Measurements from ENCODE around the gene USP10. TPM values are rescaled to one million over a fixed set of nuclear protein-coding genes. Genes with fewer than 3 reads are reported as not detected.
A peak's percentile ranks its signal among the peaks of the same experiment; 100 is the strongest.

Gene USP10
- total and polyA plus RNA-seq, 2 donors (not counting 1 experiment from before 2014, with no cell fraction given), result 48.9 to 134 TPM

- Histone ChIP-seq H3K27ac (ENCODE audit: low read length in 2 of 2) (no peak overlapping the region), H2AFZ (ENCODE audit: insufficient read depth, low read depth, low read length, poor library complexity, severe bottlenecking) (no peak overlapping the region), H4K20me1 (ENCODE audit: control insufficient read depth, insufficient read depth, low read length, poor library complexity, severe bottlenecking) (peaks cover 64% of the 10 kb centered on the region), H3K36me3 (replicated peaks in 1 of 2; ENCODE audit: control extremely low read depth in 1 of 2, control insufficient read depth in 1 of 2, extremely low read depth in 1 of 2, insufficient read depth in 2 of 2, low read length in 1 of 2) (peaks cover 10 to 74% of the 10 kb centered on the region in 2 experiments), H3K79me2 (ENCODE audit: control insufficient read depth, insufficient read depth, low read length) (peaks cover 62% of the 10 kb centered on the region), H3K9ac (ENCODE audit: low read length) (no peak overlapping the region), H3K27me3 (replicated peaks in 1 of 4; ENCODE audit: control extremely low read depth in 1 of 4, control insufficient read depth in 3 of 4, insufficient read depth in 4 of 4, low read length in 3 of 4) (no peaks in the 10 kb centered on the region), H3K4me1 (ENCODE audit: control insufficient read depth in 2 of 2, insufficient read depth in 2 of 2, low read length in 2 of 2) (peaks cover 19 to 27% of the 10 kb centered on the region in 2 donors), H3K4me2 (replicated peaks; ENCODE audit: low read depth, low read length, poor library complexity, severe bottlenecking) (peak overlapping the region; percentile 53), H3K9me3 (ENCODE audit: control extremely low read depth in 1 of 3, control insufficient read depth in 2 of 3, insufficient read depth in 1 of 3, low read length in 2 of 3) (peaks cover 0 to 9% (median 0%) of the 10 kb centered on the region in 3 donors), H3K4me3 (ENCODE audit: control extremely low read depth in 1 of 5, extremely low read depth in 1 of 5, insufficient read depth in 1 of 5, low read depth in 2 of 5, low read length in 4 of 5) (no peak overlapping the region)
- Mint-ChIP-seq H3K9me3 (ENCODE audit: insufficient read depth) (no peaks in the 10 kb centered on the region), H3K27ac (peak overlapping the region; percentile 37), H3K27me3 (no peaks in the 10 kb centered on the region), H3K4me3 (no peak overlapping the region), H3K4me1 (peaks cover 33% of the 10 kb centered on the region)
- ChIA-PET CTCF (interaction anchor here (0.9 to 1.7 kb wide), 2 partner anchors 69 to 81 kb away, joined by 4 to 7 read pairs; no protein-coding TSS in a partner anchor), POLR2A (interaction anchor here (0.9 kb wide), 1 partner anchor 9 kb away, joined by 4 read pairs; the partner anchor contains the start of gene KLHL36)
- no peak for ATAC-seq (ENCODE audit: low read depth)
- no peak for TF ChIP-seq EZH2 (IDR thresholded peaks at IDR 0.05; ENCODE audit: borderline replicate concordance, insufficient read depth, low read depth, low read length, poor library complexity, severe bottlenecking)
- TF ChIP-seq CTCF (IDR thresholded peaks at IDR 0.05), result no peak
- intact Hi-C loops (cut with micrococcal nuclease), result no loop called here
- DNase-seq, result no peak
- WGBS (ENCODE audit: insufficient coverage), result 97% methylated on average over 50 of the region's 50 CpGs
Measured at GRCh38 chr16:84657229-84657837, 42.5 kb upstream of the USP10 start.

- Histone ChIP-seq H3K27me3 (replicated peaks in 1 of 4; ENCODE audit: control extremely low read depth in 1 of 4, control insufficient read depth in 3 of 4, insufficient read depth in 4 of 4, low read length in 3 of 4) (no peaks in the 10 kb centered on the region), H3K27ac (ENCODE audit: low read length in 2 of 2) (no peak overlapping the region), H3K9me3 (ENCODE audit: control extremely low read depth in 1 of 3, control insufficient read depth in 2 of 3, insufficient read depth in 1 of 3, low read length in 2 of 3) (peaks cover 0 to 9% (median 0%) of the 10 kb centered on the region in 3 donors), H3K36me3 (replicated peaks in 1 of 2; ENCODE audit: control extremely low read depth in 1 of 2, control insufficient read depth in 1 of 2, extremely low read depth in 1 of 2, insufficient read depth in 2 of 2, low read length in 1 of 2) (peaks cover 8 to 82% of the 10 kb centered on the region in 2 experiments), H3K9ac (ENCODE audit: low read length) (no peak overlapping the region), H3K4me3 (ENCODE audit: control extremely low read depth in 1 of 5, extremely low read depth in 1 of 5, insufficient read depth in 1 of 5, low read depth in 2 of 5, low read length in 4 of 5) (no peak overlapping the region), H3K4me1 (ENCODE audit: control insufficient read depth in 2 of 2, insufficient read depth in 2 of 2, low read length in 2 of 2) (peaks cover 28 to 37% of the 10 kb centered on the region in 2 donors), H3K4me2 (replicated peaks; ENCODE audit: low read depth, low read length, poor library complexity, severe bottlenecking) (no peak overlapping the region), H2AFZ (ENCODE audit: insufficient read depth, low read depth, low read length, poor library complexity, severe bottlenecking) (no peak overlapping the region), H4K20me1 (ENCODE audit: control insufficient read depth, insufficient read depth, low read length, poor library complexity, severe bottlenecking) (peaks cover 74% of the 10 kb centered on the region), H3K79me2 (ENCODE audit: control insufficient read depth, insufficient read depth, low read length) (peaks cover 55% of the 10 kb centered on the region)
- Mint-ChIP-seq H3K27me3 (no peaks in the 10 kb centered on the region), H3K9me3 (ENCODE audit: insufficient read depth) (no peaks in the 10 kb centered on the region), H3K4me1 (peaks cover 45% of the 10 kb centered on the region), H3K4me3 (no peak overlapping the region), H3K27ac (peak overlapping the region; percentile 37)
- no peak for TF ChIP-seq CTCF (IDR thresholded peaks at IDR 0.05)
- TF ChIP-seq EZH2 (IDR thresholded peaks at IDR 0.05; ENCODE audit: borderline replicate concordance, insufficient read depth, low read depth, low read length, poor library complexity, severe bottlenecking), result no peak
- intact Hi-C loops (cut with micrococcal nuclease), result no loop called here
- WGBS (ENCODE audit: insufficient coverage), result 92% methylated on average over 10 of the region's 11 CpGs
- ChIA-PET CTCF (no interaction called here), POLR2A (interaction anchor here (0.6 kb wide), 1 partner anchor 11 kb away, joined by 3 read pairs; no protein-coding TSS in a partner anchor)
- DNase-seq (no peak), ATAC-seq (ENCODE audit: low read depth) (no peak)
Measured at GRCh38 chr16:84658690-84659089, 41.1 kb upstream of the USP10 start.

All from B cell (primary cell).